Right lobe of liver (tissue), 4 donors: Measurements from ENCODE around the gene SLC50A1.

Experiments
- CTCF ChIP-seq, 4 donors: fragments of 200-600 bp in 3 of 4; fragments of 450-650 bp in 1 of 4; IDR thresholded peaks; one replicate each; pipeline versions ENCODE4 v1.5.1 to v1.8.0; 2016 to 2022; ENCODE audit warnings: antibody characterized with exemption in 4 of 4, mild to moderate bottlenecking in 2 of 4
- POLR2A ChIP-seq: fragments of 450-650 bp; IDR thresholded peaks from one replicate; pipeline ENCODE4 v1.6.1; 2017; ENCODE audit warnings: antibody characterized with exemption, mild to moderate bottlenecking
- donor health status: DM: no; HTN: no; CAD: no.
- donor health status: DM: no; HTN: no; CAD: no.
- donor health status: DM: no; HTN: yes; CAD: no.

DNA sequence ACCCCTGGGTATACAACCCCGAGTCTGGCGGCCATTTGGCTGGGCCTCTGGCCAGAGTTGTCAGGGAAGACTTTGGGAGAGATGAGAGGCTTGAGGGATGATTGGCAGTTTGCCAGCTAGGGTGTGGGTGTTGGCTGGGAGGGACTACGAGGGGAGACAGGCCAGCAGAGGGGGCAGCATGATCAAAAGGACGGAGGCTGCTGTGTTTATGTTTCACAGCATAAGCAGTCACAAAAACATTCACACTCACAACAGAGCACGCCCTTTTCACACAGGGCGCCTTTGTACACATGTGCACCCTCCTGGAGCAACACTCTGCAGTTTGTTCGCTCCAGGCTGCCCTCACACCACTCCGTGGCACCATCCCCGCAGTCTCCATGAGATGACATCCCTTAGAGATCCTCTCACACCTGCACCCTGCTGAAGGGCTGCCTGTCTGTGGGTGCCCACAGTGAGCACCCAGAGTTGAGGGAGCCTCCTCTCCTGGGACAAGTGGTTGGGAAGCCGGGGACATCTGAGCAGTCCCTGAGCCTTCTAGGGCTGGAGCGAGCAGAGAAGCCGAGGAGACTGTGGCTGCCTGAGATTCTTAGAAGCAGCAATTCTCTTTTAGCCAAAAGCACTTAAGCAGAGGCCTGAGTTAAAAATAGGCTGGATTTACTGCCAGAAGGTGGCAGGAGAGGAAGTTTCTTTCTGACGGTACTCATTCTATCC is 41.6 kb upstream of the SLC50A1 start:
- TF ChIP-seq CTCF (IDR thresholded peaks at IDR 0.05) (peak in 3 of 4 donors; percentile 40 to 62 (median 50)), POLR2A (no peak)
